ENCODE measurements around the gene RBL2.
"Not testable (repeated sequence)": the region's sequence is repeated elsewhere in the genome, so short reads cannot be mapped to it uniquely, and the experiment has no call there.

The RBL2 gene, protein sequence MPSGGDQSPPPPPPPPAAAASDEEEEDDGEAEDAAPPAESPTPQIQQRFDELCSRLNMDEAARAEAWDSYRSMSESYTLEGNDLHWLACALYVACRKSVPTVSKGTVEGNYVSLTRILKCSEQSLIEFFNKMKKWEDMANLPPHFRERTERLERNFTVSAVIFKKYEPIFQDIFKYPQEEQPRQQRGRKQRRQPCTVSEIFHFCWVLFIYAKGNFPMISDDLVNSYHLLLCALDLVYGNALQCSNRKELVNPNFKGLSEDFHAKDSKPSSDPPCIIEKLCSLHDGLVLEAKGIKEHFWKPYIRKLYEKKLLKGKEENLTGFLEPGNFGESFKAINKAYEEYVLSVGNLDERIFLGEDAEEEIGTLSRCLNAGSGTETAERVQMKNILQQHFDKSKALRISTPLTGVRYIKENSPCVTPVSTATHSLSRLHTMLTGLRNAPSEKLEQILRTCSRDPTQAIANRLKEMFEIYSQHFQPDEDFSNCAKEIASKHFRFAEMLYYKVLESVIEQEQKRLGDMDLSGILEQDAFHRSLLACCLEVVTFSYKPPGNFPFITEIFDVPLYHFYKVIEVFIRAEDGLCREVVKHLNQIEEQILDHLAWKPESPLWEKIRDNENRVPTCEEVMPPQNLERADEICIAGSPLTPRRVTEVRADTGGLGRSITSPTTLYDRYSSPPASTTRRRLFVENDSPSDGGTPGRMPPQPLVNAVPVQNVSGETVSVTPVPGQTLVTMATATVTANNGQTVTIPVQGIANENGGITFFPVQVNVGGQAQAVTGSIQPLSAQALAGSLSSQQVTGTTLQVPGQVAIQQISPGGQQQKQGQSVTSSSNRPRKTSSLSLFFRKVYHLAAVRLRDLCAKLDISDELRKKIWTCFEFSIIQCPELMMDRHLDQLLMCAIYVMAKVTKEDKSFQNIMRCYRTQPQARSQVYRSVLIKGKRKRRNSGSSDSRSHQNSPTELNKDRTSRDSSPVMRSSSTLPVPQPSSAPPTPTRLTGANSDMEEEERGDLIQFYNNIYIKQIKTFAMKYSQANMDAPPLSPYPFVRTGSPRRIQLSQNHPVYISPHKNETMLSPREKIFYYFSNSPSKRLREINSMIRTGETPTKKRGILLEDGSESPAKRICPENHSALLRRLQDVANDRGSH

GRCh38 chr16:53434377-53435065 is at the start of gene RBL2:
RBL2 (plus strand) TSS chr16:53434471; CDS start chr16:53434557, 86 bp downstream.
- no peaks in the 10 kb centered on the region for H3K27me3 Mint-ChIP-seq

DNA sequence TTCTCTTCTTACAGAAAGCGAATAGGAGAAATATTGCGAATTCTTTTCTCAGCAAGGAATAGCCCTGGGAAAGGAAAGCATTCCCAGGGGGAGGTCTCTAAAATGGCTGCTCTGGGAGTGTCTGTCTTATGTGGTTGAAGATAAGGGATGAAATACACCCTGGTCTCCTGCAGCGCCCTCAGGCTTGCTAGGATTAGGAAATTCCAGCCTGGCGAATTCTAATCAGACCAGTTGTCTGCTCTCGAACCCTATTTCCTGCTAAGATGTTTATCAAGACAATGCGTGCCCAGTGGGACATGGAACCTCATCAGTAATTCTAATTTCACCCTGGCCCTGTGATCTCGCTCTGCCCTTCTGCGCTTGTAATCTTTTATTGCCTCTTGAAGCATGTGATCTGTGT is 49.7 kb upstream of the RBL2 start:
- not testable (repeated sequence) for H3K27ac Mint-ChIP-seq, DNase-seq, H3K4me3 Mint-ChIP-seq, H3K27me3 Mint-ChIP-seq, H3K4me1 Mint-ChIP-seq, ATAC-seq
- Mint-ChIP-seq H3K9me3 (peaks cover 25% of the 10 kb centered on the region), H3K36me3 (ENCODE audit: low read depth) (peaks cover 20% of the 10 kb centered on the region)

More at GRCh38 chr16:53434377-53435065, at the start of gene RBL2:
- no peaks in the 10 kb centered on the region for H3K9me3 Mint-ChIP-seq
- peak within 1 kb of the TSS; percentile 94 for H3K4me3 Mint-ChIP-seq
- peak within 1 kb of the TSS; percentile 91 for H3K27ac Mint-ChIP-seq
- peaks cover 46% of the 10 kb centered on the region for H3K4me1 Mint-ChIP-seq
- ATAC-seq (peak; percentile 85), DNase-seq (peak; percentile 88)
- H3K36me3 Mint-ChIP-seq (ENCODE audit: low read depth), result peaks cover 3% of the 10 kb centered on the region

DNA sequence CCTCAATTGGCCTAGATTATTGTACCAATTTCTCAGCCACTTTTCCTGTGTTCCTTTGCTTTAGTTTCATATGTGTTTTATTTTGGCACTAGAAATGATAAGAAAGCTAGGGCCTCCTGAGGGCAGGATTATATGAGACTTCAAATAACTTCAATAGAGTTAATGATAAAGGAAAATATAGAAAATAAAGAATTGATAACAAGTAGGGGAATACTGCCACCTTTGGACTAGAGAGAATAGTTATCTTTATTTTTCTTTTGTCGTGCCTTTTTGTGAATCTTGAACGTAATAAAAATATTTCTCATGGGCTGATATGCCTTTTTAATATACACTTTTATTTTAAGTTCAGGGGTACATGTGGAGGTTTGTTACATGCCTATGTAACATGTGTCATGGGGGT is 29.3 kb upstream of the RBL2 start:
- no peak for DNase-seq
- H3K27me3 Mint-ChIP-seq, result no peaks in the 10 kb centered on the region

DNA sequence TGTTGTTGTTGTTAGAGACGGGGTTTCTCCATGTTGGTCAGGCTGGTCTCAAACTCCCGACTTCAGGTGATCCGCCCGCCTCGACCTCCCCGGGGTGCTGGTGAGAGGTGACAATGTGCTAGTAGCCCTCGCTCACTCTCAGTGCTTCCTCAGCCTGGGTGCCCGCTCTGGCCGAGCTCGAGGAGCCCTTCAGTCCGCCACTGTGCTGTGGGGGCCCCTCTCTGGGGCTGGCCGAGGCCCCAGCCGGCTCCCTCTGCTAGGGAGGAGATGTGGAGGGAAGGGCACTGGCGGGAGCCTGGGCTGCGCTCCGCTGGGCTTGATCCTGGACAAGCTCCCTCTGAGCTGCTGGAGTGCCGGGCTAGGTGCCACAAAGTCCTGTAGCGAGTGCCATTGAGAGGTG is 21.7 kb upstream of the RBL2 start:
- no peak for DNase-seq
- H3K4me3 Mint-ChIP-seq, result no peak overlapping the region
- peaks cover 3% of the 10 kb centered on the region for H3K4me1 Mint-ChIP-seq

More for the DNA sequence above, 29.3 kb upstream of the RBL2 start:
- H3K4me1 Mint-ChIP-seq, result no peaks in the 10 kb centered on the region
- H3K9me3 Mint-ChIP-seq, result no peaks in the 10 kb centered on the region
- ATAC-seq, result no peak
- H3K36me3 Mint-ChIP-seq (ENCODE audit: low read depth), result no peaks in the 10 kb centered on the region
- no peak overlapping the region for H3K27ac Mint-ChIP-seq
- H3K4me3 Mint-ChIP-seq, result no peak overlapping the region

DNA sequence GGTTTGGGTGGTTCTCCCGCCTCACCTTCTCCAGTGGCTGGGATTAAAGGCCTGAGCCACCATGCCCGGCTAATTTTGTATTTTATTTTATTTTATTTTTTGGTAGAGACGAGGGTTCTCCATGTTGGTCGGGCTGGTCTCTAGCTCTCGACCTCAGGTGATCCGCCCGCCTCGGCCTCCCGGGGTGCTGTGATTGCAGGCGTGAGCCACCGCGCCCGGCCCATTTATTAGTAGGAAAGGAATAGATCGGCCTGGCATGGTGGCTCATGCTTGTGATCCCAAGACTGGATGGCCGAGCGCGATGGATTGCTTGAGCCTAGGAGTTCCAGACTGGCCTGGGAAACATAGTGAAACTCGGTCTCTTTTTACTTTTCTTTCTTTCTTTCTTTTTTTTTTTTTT is 20.4 kb upstream of the RBL2 start:
- no peak overlapping the region for H3K4me3 Mint-ChIP-seq
- ATAC-seq, result no peak
- peaks cover 7% of the 10 kb centered on the region for H3K9me3 Mint-ChIP-seq
- no peaks in the 10 kb centered on the region for H3K27me3 Mint-ChIP-seq
- H3K36me3 Mint-ChIP-seq (ENCODE audit: low read depth), result peaks cover 2% of the 10 kb centered on the region
- H3K27ac Mint-ChIP-seq, result no peak overlapping the region
- peaks cover 3% of the 10 kb centered on the region for H3K4me1 Mint-ChIP-seq
- DNase-seq, result no peak

More for the DNA sequence above, 21.7 kb upstream of the RBL2 start:
- H3K27ac Mint-ChIP-seq, result no peak overlapping the region
- no peaks in the 10 kb centered on the region for H3K27me3 Mint-ChIP-seq
- no peak for ATAC-seq
- H3K9me3 Mint-ChIP-seq, result peaks cover 7% of the 10 kb centered on the region
- peaks cover 2% of the 10 kb centered on the region for H3K36me3 Mint-ChIP-seq (ENCODE audit: low read depth)

GRCh38 chr16:53414381-53414780 is 19.9 kb upstream of the RBL2 start:
- peaks cover 10% of the 10 kb centered on the region for H3K9me3 Mint-ChIP-seq
- H3K4me1 Mint-ChIP-seq, result peaks cover 4% of the 10 kb centered on the region
- ATAC-seq (no peak), DNase-seq (no peak)
- H3K27me3 Mint-ChIP-seq, result no peaks in the 10 kb centered on the region
- no peak overlapping the region for H3K27ac Mint-ChIP-seq
- no peak overlapping the region for H3K4me3 Mint-ChIP-seq
- H3K36me3 Mint-ChIP-seq (ENCODE audit: low read depth), result peaks cover 2% of the 10 kb centered on the region

DNA sequence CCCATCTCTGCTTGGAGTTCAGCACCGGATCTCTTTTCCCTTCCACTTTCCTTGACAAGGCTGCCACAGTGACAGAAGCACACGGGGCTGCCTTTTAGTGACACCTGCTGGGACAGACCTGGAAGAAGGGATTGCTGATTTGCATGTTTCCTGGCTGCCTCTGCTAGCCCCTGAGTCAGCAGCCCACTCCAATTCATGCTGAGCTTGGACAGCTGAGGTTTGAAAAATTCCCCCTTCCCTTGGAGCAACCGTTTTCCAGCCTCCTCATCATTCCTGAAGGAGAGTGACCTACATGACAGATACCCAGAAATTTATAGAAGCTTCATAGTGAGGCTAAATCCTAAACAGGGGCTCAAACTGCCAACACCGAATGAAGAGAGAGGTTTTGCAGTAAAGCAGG is 18.8 kb upstream of the RBL2 start:
- Mint-ChIP-seq H3K4me3 (no peak overlapping the region), H3K27me3 (no peaks in the 10 kb centered on the region), H3K4me1 (peaks cover 5% of the 10 kb centered on the region), H3K9me3 (peaks cover 10% of the 10 kb centered on the region), H3K27ac (no peak overlapping the region), H3K36me3 (ENCODE audit: low read depth) (peaks cover 2% of the 10 kb centered on the region)
- no peak for DNase-seq
- no peak for ATAC-seq

GRCh38 chr16:53417011-53417410 is 17.3 kb upstream of the RBL2 start:
- Mint-ChIP-seq H3K4me1 (peaks cover 5% of the 10 kb centered on the region), H3K4me3 (no peak overlapping the region), H3K9me3 (peaks cover 4% of the 10 kb centered on the region), H3K27me3 (no peaks in the 10 kb centered on the region), H3K27ac (no peak overlapping the region), H3K36me3 (ENCODE audit: low read depth) (no peaks in the 10 kb centered on the region)
- ATAC-seq (no peak), DNase-seq (no peak)

DNA sequence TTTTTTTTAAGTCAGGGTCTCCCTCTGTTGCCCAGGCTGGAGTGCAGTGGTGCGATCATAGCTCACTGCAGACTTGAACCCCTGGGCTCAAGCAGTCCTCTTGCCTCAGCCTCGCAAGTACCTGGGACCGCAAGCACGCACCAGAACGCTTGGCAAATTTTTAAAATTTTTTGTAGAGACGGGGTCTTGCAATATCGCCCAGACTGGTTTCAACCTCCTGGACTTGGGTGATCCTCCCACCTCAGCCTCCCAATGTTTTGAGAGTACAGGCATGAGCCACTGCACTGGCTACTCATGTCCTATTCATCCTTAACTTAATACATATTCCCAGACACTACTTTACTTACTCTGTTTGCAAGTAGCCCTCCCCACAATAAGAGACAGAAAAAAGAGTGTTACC is 16.3 kb upstream of the RBL2 start:
- ATAC-seq (no peak), DNase-seq (no peak)
- H3K36me3 Mint-ChIP-seq (ENCODE audit: low read depth), result no peaks in the 10 kb centered on the region
- peaks cover 4% of the 10 kb centered on the region for H3K9me3 Mint-ChIP-seq
- H3K27ac Mint-ChIP-seq, result no peak overlapping the region
- H3K27me3 Mint-ChIP-seq, result no peaks in the 10 kb centered on the region
- peaks cover 5% of the 10 kb centered on the region for H3K4me1 Mint-ChIP-seq
- H3K4me3 Mint-ChIP-seq, result no peak overlapping the region

GRCh38 chr16:53419383-53419709 is 14.9 kb upstream of the RBL2 start:
- not testable (repeated sequence) for H3K27ac Mint-ChIP-seq; H3K27me3 Mint-ChIP-seq; ATAC-seq; H3K4me3 Mint-ChIP-seq; H3K36me3 Mint-ChIP-seq (ENCODE audit: low read depth); DNase-seq; H3K4me1 Mint-ChIP-seq
- peaks cover 11% of the 10 kb centered on the region for H3K9me3 Mint-ChIP-seq

GRCh38 chr16:53421248-53421647 is 13.0 kb upstream of the RBL2 start:
- ATAC-seq (no peak), DNase-seq (no peak)
- H3K27ac Mint-ChIP-seq, result no peak overlapping the region
- no peaks in the 10 kb centered on the region for H3K36me3 Mint-ChIP-seq (ENCODE audit: low read depth)
- no peak overlapping the region for H3K4me3 Mint-ChIP-seq
- peaks cover 3% of the 10 kb centered on the region for H3K4me1 Mint-ChIP-seq
- peaks cover 18% of the 10 kb centered on the region for H3K9me3 Mint-ChIP-seq
- H3K27me3 Mint-ChIP-seq, result no peaks in the 10 kb centered on the region

DNA sequence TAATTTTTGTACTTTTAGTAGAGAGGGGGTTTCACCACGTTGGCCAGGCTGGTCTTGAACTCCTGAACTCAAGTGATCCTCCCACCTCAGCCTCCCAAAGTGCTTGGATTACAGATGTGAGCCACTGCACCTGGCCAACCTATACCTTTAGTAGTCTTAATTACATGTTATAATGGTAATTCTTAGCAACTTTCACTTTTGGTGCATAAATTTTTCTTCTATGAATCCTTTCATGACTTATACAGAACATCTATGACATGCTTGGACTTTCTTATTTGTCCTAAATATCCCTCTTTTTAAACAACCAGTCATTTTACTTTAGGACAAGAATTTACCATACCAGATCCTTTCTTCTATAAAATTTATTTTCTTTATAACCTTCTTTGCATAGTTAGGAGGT is 10.3 kb upstream of the RBL2 start:
- not testable (repeated sequence) for ATAC-seq; H3K27me3 Mint-ChIP-seq; DNase-seq; H3K27ac Mint-ChIP-seq; H3K4me1 Mint-ChIP-seq; H3K4me3 Mint-ChIP-seq; H3K36me3 Mint-ChIP-seq (ENCODE audit: low read depth)
- H3K9me3 Mint-ChIP-seq, result peaks cover 21% of the 10 kb centered on the region

DNA sequence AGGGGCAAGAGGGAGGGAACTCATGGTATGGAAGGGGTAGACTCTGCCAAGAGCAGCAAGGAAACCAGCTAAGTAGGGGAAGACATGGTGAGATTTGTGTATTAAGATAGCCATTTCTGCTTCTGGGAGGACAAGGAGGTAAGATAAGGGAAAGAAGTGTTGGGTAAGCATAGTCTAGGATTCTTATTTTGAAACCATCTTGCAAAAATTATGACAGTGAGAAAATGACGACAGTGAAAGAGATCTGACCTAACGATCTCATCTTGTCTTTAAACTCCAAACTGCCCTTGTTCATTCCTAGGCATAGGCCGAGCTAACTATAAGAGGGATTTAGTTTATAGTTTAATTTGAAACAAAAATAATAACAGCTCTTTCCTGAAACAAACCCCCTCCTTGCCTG is 5.6 kb upstream of the RBL2 start:
- no peak for ATAC-seq
- Mint-ChIP-seq H3K9me3 (peaks cover 16% of the 10 kb centered on the region), H3K4me3 (no peak overlapping the region), H3K27ac (no peak overlapping the region), H3K4me1 (peaks cover 2% of the 10 kb centered on the region), H3K27me3 (no peaks in the 10 kb centered on the region), H3K36me3 (ENCODE audit: low read depth) (no peaks in the 10 kb centered on the region)
- DNase-seq, result no peak

DNA sequence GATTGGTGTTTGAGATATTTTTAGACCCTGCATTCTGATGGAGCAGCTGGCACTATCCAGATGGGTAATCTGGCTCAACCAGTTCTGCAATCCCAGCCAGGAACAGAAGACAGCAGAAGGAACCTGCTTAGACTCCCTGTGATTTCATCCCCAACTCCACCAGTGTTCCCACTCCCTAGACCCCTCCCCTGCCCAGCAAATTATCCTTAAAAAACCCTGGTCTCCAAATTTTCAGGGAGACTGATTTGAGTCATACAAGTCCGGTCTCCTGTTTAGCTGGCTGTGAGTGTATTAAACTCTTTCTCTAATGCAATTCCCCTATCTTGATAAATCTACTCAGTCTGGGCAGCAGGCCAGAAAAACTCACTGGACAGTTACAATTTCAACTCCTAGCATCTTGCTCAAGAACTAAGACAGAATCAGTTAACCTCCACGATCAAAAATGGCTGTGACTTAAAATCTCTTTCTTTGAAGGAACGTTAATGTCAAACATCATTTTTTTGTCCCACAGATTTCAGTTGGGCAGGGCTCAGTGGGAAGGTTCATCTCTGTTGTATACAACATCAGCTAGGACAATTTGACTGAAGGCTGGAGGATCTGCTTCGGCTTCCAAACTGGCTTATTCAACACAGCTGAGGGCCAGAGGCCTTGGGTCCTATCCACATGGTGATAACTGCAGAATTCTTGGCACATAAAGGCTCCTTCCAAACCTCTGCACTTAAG is 4.9 kb upstream of the RBL2 start:
- no peak overlapping the region for H3K4me3 Mint-ChIP-seq
- DNase-seq (no peak), ATAC-seq (no peak)
- H3K27ac Mint-ChIP-seq, result no peak overlapping the region
- H3K27me3 Mint-ChIP-seq, result no peaks in the 10 kb centered on the region
- H3K36me3 Mint-ChIP-seq (ENCODE audit: low read depth), result no peaks in the 10 kb centered on the region
- peaks cover 7% of the 10 kb centered on the region for H3K4me1 Mint-ChIP-seq
- H3K9me3 Mint-ChIP-seq, result peaks cover 10% of the 10 kb centered on the region
